Muscle layer of duodenum (tissue), 2 donors: Measurements from ENCODE around the gene SPACA4.

Source experiments
- H3K27ac ChIP-seq: one replicate; pipeline ENCODE4 v1.7.0; 2013; ENCODE audit warnings: mild to moderate bottlenecking, low read length
- H3K27me3 ChIP-seq: one replicate; pipeline ENCODE4 v1.7.0; 2013; ENCODE audit warnings: low read depth, mild to moderate bottlenecking, control low read depth, low read length
- H3K36me3 ChIP-seq, 2 donors: one replicate each; pipeline ENCODE4 v1.7.0; 2013; ENCODE audit warnings: low read length in 2 of 2, control low read depth in 1 of 2, mild to moderate bottlenecking in 1 of 2; ENCODE audit not compliant: insufficient read depth in 2 of 2, control insufficient read depth in 1 of 2
- H3K4me1 ChIP-seq, 2 donors: one replicate each; pipeline ENCODE4 v1.7.0; 2013; ENCODE audit warnings: low read length in 2 of 2, mild to moderate bottlenecking in 2 of 2, control low read depth in 1 of 2, moderate library complexity in 1 of 2; ENCODE audit not compliant: insufficient read depth in 2 of 2, control insufficient read depth in 1 of 2
- H3K4me3 ChIP-seq, 2 donors: one replicate each; pipeline ENCODE4 v1.7.0; 2013; ENCODE audit warnings: low read length in 2 of 2, low read depth in 1 of 2, mild to moderate bottlenecking in 1 of 2
- H3K9me3 ChIP-seq, 2 donors: one replicate each; pipeline ENCODE4 v1.7.0; 2013; ENCODE audit warnings: low read length in 2 of 2, control low read depth in 1 of 2, mild to moderate bottlenecking in 1 of 2; ENCODE audit not compliant: control insufficient read depth in 1 of 2
- donor health status: healthy.

The SPACA4 gene

DNA sequence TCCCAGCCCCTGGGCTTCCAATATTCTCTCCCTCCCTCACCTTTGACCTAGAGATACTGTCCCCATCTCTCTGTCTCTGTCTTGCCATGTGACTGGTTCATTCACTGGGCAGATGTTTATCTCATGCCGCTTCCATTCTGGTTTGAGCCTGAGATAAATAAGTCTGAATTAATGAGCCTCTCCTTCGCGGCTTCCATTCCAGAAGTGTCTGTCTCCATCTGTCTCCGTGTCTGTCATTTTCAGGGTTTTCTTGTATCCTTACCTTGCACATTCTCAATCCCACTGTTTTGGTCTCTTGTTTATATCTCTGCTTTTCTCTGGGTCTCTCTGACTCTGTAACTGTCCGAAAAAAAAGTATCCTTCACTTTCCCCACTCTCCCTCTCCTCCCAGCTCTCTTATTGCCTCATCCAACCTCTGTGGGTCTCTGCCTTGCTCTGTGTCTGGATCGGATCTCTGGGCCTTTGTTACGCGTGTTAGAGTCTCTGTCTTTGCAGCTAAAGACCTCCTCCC lies 17.1 kb downstream of the SPACA4 start:
- Histone ChIP-seq H3K9me3 (no peaks in the 10 kb centered on the region), H3K4me3 (peak overlapping the region; percentile 50), H3K27ac (peak overlapping the region; percentile 56), H3K27me3 (no peaks in the 10 kb centered on the region), H3K4me1 (peaks cover 8 to 34% of the 10 kb centered on the region in 2 donors), H3K36me3 (peaks cover 0 to 8% of the 10 kb centered on the region in 2 donors)

GRCh38 chr19:48624067-48624594 lies 17.6 kb downstream of the SPACA4 start:
- Histone ChIP-seq H3K27ac (peak overlapping the region; percentile 67), H3K4me1 (peaks cover 8 to 34% of the 10 kb centered on the region in 2 donors), H3K27me3 (no peaks in the 10 kb centered on the region), H3K4me3 (peak overlapping the region; percentile 50), H3K9me3 (no peaks in the 10 kb centered on the region), H3K36me3 (peaks cover 0 to 8% of the 10 kb centered on the region in 2 donors)

DNA sequence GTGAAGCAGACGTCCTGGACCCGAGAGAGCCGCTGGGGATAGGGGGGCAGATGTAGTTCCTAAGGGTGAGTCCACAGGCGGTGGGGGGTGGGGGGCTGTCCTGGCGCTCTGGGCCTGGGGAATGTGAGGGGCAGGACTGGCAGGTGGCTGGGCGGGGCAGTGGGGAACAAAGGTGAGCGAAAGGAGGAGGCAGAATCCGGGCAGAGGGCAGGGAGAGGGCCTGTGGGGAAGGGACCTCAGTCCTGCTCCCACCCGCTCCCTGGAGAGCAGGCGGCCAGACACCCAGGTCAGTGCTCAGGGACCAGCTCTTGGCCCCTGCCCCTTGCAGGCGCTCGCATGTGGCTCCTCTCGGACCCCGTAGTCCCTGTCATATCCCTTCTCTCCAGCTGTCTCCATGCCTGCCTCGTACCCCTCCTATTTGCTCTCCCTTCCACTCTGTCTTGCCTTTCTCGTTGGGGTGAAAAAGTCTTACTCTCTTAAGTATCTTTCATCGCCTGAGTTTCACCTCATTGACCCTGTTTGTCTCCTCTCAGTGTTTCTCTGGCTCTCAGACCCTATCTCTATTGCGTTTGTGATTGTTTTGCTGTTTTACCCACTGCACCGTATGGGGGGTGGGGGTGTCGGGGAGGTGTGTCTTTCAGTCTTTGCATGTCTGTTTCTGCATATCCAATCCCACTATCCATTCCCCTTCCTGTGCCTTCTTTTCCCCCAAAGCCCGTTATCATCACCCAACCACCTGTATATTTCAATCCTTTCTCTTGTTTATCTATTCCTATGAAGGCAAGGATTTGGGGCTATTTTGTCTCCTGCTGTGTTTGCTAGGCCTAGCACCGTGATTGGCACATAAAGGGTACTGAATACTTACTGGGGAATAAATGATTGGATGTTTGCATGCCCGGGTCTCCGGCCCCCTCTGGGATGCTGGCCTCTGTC lies 18.5 kb downstream of the SPACA4 start:
- peaks cover 8 to 37% of the 10 kb centered on the region in 2 donors for H3K4me1 ChIP-seq
- no peaks in the 10 kb centered on the region for H3K27me3 ChIP-seq
- peaks cover 0 to 8% of the 10 kb centered on the region in 2 donors for H3K36me3 ChIP-seq
- peak overlapping the region; percentile 48 to 50 for H3K4me3 ChIP-seq
- no peaks in the 10 kb centered on the region for H3K9me3 ChIP-seq
- peak overlapping the region; percentile 67 for H3K27ac ChIP-seq

DNA sequence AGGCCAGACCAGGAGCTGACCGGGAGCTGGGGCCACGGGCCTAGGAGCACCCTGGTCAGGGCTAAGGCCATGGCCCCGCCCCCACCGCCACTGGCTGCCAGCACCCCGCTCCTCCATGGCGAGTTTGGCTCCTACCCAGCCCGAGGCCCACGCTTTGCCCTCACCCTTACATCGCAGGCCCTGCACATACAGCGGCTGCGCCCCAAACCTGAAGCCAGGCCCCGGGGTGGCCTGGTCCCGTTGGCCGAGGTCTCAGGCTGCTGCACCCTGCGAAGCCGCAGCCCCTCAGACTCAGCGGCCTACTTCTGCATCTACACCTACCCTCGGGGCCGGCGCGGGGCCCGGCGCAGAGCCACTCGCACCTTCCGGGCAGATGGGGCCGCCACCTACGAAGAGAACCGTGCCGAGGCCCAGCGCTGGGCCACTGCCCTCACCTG lies 19.4 kb downstream of the SPACA4 start:
- Histone ChIP-seq H3K36me3 (peaks cover 0 to 12% of the 10 kb centered on the region in 2 donors), H3K9me3 (no peaks in the 10 kb centered on the region), H3K27ac (no peak overlapping the region), H3K4me1 (peaks cover 8 to 42% of the 10 kb centered on the region in 2 donors), H3K4me3 (no peak overlapping the region), H3K27me3 (no peaks in the 10 kb centered on the region)

DNA sequence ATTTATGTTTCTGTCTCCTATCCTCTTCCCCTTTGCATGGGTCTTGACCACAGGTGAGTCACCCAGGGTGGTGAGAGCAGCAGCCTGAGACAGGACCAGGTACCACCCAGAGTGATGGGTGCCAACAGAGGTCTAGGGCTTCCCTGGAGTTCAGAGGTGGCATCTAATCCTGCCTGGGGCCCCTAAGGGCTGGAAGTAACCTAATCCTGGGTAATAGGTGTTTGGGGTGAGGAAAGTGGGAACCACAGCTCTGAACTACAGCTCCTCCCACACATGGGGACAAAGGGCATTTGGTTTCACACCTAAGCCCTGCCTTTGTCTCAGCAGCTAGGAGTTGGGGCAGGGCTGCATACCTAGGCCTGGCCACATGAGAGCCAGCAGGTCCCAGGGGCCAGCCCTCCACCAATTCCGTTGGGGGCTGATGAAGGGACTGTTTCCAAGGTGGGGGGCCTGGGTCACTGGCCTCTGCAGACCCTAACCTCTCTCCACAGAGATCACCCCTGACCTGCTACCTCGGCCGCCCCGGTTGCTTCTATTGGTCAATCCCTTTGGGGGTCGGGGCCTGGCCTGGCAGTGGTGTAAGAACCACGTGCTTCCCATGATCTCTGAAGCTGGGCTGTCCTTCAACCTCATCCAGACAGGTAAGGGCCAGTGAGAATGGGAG lies 20.8 kb downstream of the SPACA4 start:
- no peaks in the 10 kb centered on the region for H3K27me3 ChIP-seq
- no peak overlapping the region for H3K4me3 ChIP-seq
- H3K27ac ChIP-seq, result peak overlapping the region; percentile 49
- no peaks in the 10 kb centered on the region for H3K9me3 ChIP-seq
- peaks cover 8 to 51% of the 10 kb centered on the region in 2 donors for H3K4me1 ChIP-seq
- H3K36me3 ChIP-seq, result peaks cover 0 to 17% of the 10 kb centered on the region in 2 donors

DNA sequence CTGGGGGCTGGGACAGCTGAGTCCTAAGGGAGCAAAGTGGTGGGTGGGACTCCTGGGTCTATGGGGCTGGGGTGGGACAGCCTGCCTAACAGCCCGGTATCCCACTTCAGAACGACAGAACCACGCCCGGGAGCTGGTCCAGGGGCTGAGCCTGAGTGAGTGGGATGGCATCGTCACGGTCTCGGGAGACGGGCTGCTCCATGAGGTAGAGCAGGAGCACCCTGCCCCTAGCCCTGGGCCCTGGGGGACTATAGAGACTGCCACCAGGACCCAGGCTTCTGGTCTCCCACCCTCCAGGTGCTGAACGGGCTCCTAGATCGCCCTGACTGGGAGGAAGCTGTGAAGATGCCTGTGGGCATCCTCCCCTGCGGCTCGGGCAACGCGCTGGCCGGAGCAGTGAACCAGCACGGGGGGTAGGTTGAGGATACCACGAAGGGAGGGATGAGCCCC lies 21.3 kb downstream of the SPACA4 start:
- no peak overlapping the region for H3K4me3 ChIP-seq
- H3K27ac ChIP-seq, result peak overlapping the region; percentile 39
- peaks cover 4 to 17% of the 10 kb centered on the region in 2 donors for H3K36me3 ChIP-seq
- no peaks in the 10 kb centered on the region for H3K27me3 ChIP-seq
- peaks cover 14 to 56% of the 10 kb centered on the region in 2 donors for H3K4me1 ChIP-seq
- H3K9me3 ChIP-seq, result no peaks in the 10 kb centered on the region

DNA sequence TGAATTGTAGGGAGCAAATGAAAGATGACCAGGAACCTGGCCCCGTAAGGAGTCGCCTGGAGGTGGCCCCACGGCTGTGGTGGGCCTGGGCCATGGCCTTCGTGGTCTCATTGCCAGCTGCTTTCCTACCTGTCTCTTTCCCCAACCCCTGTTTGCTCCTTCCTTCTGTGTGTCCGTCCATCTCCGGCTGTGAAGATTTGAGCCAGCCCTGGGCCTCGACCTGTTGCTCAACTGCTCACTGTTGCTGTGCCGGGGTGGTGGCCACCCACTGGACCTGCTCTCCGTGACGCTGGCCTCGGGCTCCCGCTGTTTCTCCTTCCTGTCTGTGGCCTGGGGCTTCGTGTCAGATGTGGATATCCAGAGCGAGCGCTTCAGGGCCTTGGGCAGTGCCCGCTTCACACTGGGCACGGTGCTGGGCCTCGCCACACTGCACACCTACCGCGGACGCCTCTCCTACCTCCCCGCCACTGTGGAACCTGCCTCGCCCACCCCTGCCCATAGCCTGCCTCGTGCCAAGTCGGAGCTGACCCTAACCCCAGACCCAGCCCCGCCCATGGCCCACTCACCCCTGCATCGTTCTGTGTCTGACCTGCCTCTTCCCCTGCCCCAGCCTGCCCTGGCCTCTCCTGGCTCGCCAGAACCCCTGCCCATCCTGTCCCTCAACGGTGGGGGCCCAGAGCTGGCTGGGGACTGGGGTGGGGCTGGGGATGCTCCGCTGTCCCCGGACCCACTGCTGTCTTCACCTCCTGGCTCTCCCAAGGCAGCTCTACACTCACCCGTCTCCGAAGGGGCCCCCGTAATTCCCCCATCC lies 22.1 kb downstream of the SPACA4 start:
- Histone ChIP-seq H3K4me1 (peaks cover 14 to 57% of the 10 kb centered on the region in 2 donors), H3K4me3 (no peak overlapping the region), H3K36me3 (peaks cover 4 to 17% of the 10 kb centered on the region in 2 donors), H3K27me3 (no peaks in the 10 kb centered on the region), H3K9me3 (no peaks in the 10 kb centered on the region), H3K27ac (no peak overlapping the region)

- no peak overlapping the region for H3K27ac ChIP-seq
- peaks cover 17 to 60% of the 10 kb centered on the region in 2 donors for H3K4me1 ChIP-seq
- H3K36me3 ChIP-seq, result peaks cover 4 to 17% of the 10 kb centered on the region in 2 donors
- H3K9me3 ChIP-seq, result no peaks in the 10 kb centered on the region
- H3K27me3 ChIP-seq, result no peaks in the 10 kb centered on the region
- H3K4me3 ChIP-seq, result no peak overlapping the region
These were observed 22.7 kb downstream of the SPACA4 start for GRCh38 chr19:48629297-48629598.

DNA sequence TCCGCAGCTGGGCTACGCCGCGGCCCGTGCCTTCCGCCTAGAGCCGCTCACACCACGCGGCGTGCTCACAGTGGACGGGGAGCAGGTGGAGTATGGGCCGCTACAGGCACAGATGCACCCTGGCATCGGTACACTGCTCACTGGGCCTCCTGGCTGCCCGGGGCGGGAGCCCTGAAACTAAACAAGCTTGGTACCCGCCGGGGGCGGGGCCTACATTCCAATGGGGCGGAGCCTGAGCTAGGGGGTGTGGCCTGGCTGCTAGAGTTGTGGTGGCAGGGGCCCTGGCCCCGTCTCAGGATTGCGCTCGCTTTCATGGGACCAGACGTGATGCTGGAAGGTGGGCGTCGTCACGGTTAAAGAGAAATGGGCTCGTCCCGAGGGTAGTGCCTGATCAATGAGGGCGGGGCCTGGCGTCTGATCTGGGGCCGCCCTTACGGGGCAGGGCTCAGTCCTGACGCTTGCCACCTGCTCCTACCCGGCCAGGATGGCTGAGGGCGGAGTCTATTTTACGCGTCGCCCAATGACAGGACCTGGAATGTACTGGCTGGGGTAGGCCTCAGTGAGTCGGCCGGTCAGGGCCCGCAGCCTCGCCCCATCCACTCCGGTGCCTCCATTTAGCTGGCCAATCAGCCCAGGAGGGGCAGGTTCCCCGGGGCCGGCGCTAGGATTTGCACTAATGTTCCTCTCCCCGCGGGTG lies 23.2 kb downstream of the SPACA4 start:
- peaks cover 4 to 17% of the 10 kb centered on the region in 2 donors for H3K36me3 ChIP-seq
- H3K4me3 ChIP-seq, result peak overlapping the region in 1 of 2 donors; percentile 29
- no peaks in the 10 kb centered on the region for H3K27me3 ChIP-seq
- H3K9me3 ChIP-seq, result no peaks in the 10 kb centered on the region
- peak overlapping the region; percentile 23 for H3K27ac ChIP-seq
- peaks cover 18 to 59% of the 10 kb centered on the region in 2 donors for H3K4me1 ChIP-seq
